ENCODE measurements around the gene ENTPD3.
"Not testable (repeated sequence)": the region's sequence is repeated elsewhere in the genome, so short reads cannot be mapped to it uniquely, and the experiment has no call there.

The ENTPD3 gene

DNA sequence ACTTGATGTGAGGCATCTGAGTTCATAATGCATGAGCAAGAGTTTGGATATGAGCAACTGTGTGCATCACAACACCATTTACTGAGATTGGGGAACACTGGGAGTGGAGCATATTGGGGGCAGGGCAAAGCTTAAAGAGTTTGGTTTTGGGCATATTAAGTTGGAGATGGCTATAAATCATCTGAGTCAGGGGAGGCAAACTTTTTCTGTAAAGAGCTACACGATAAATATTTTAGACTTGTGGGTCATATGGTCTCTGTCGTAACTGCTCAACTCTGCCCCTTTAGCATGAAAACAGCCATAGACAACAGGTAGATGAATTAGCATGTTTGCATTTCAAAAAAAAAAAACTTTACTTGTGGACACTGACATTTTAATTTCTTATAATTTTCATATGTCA, 20.0 kb downstream of the ENTPD3 start:
- DNase-seq (ENCODE audit: low read depth), result no peak

DNA sequence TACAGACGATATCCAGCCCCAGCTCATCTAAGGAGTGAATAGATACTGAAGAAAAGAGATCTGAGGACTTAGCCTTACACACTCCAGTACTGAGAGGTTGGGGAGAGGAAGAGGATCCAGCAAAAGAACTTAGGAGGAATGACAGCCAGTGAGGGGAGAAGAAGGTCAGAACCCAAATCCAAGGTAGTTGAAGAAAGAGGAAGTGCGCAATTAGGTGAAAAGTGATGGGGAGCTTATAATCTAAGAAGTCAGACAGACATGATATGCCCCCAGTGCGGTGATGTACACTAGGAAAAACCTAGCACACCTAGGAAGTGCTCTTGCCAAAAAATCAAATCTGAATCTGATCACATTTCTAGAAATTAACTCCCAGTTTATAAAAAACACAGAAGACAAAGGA, 20.6 kb downstream of the ENTPD3 start:
- no peak for DNase-seq (ENCODE audit: low read depth)

DNA sequence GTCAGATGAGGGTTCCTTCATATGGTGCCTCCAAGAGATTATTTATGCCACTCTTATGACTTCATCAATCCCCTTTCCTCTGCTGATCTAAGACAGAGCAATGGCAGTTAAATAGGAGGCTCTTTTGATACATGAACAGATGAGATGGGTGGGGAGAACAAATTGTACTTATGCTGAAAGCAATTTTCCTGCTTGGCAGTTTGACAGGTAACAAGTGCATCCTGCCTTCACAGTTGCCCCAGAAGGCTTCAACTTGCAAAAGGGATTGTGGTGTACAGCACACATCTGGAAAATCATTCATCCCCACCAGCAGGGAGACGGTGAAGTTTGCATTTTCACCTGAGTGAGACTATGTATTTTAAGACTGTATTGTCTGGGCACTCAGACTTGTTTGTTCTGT, 27.3 kb downstream of the ENTPD3 start:
- no peak for DNase-seq (ENCODE audit: low read depth)

- no peak for DNase-seq (ENCODE audit: low read depth)
These were observed 31.0 kb downstream of the ENTPD3 start for GRCh38 chr3:40417845-40418543.

- DNase-seq (ENCODE audit: low read depth), result no peak
These were observed 35.9 kb downstream of the ENTPD3 start for GRCh38 chr3:40422861-40423260.

GRCh38 chr3:40427045-40427669, 40.2 kb downstream of the ENTPD3 start:
- no peak for DNase-seq (ENCODE audit: low read depth)

- DNase-seq (ENCODE audit: low read depth), result no peak
These were observed 45.8 kb downstream of the ENTPD3 start for GRCh38 chr3:40432793-40433192.

GRCh38 chr3:40437889-40438288, 50.9 kb downstream of the ENTPD3 start:
- DNase-seq (ENCODE audit: low read depth), result no peak

GRCh38 chr3:40445062-40445461, 58.1 kb downstream of the ENTPD3 start:
- no peak for DNase-seq (ENCODE audit: low read depth)

GRCh38 chr3:40445880-40446279, 58.9 kb downstream of the ENTPD3 start:
- DNase-seq (ENCODE audit: low read depth), result no peak

DNA sequence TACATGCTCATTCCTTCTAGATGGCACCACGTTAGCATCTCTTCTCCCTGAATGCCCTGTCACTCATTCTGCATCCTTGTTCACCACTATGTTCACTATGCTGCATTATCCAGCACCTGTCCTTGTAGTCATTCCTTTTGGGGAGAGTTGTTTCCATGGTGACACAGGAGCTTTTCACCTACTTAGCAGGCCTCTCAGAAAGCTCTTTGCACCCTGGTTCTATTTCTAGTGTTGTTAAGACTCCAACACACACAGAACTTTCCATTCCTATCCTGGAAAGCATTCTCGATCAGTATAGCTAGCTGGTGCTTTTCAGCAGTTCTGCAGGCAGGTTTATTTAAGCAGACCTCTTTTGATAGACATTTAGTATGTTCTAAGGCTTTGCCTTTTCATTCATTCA, 63.5 kb downstream of the ENTPD3 start:
- DNase-seq (ENCODE audit: low read depth), result no peak

DNA sequence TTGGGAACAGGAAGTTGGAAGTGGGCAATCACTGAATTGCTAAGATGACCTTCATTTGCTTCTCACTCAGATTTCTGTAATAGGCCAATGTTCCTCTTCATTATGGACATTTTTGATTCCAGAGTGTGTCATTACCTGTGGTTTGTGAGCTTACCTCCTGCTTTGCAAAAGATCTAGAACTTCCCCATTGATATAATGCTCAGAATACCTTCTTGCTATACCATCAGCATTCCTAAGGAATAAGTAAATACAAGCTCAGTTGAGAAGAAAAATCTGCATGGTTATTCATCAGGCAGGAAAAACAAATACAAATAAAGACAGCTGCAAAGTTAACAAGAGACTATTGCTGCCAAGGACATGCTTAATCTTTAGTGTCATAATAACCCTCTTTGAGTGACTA, 64.6 kb downstream of the ENTPD3 start:
- no peak for DNase-seq (ENCODE audit: low read depth)

- DNase-seq (ENCODE audit: low read depth), result no peak
These were observed 65.1 kb downstream of the ENTPD3 start for GRCh38 chr3:40452057-40452456.

DNA sequence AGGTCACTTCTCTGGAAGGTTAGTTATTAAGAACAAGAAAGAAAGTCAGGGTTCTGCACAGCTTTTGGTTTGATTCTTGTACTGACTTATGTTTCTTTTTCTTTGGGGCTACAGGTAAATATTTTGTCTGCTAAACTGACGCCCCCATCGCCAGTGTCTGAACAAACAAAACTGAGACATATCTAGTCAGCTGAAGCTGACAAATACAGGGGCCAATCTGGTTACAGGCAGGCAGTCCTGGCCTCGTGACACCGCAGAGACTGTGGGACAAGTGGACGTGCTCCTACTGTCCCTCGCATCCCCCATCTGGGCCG, 65.5 kb downstream of the ENTPD3 start:
- no peak for DNase-seq (ENCODE audit: low read depth)

DNA sequence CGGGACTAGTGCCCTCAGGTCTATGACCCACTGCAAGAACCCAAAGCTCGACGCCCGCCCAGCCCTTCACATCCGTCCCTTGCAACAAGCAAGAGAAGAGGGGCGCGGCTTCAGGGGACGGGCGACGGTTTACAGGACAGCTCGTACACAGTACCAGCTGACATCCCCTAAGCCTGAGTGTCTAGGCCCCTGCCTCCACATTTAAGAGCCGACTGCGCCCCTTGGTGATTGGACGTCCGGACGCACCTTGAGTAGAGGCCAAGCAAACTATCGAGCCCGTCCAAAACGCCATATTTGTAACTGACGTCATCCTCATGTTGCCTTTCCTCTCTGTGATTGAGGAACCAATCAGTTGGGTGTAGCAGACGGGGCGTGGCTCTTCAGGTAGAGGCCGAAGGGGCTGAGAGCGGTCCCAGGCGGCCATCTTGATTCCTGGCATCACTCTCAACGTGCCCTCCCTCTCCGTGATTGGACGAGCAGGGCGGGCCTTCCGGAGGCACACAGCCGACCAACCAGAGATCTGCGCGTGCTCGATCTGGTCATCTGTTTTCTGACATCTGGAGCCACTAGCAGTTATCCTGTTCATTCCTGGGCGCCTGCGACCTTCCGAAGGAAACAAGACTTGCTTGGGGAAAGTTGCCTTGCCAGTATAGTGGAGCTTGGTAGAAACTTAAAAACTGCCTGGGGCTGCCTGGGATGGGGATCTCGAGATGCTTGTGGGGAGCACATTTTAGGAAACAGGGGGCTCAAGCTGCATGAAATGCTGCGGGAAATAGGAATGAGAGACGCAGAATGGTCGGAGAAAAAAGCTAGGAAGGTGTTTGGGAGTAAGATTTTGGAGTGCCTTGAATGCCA, 66.1 kb downstream of the ENTPD3 start:
- peak; percentile 95 for DNase-seq (ENCODE audit: low read depth)

GRCh38 chr3:40453933-40454332, 66.9 kb downstream of the ENTPD3 start:
- DNase-seq (ENCODE audit: low read depth), result no peak

GRCh38 chr3:40455328-40455727, 68.3 kb downstream of the ENTPD3 start:
- no peak for DNase-seq (ENCODE audit: low read depth)

DNA sequence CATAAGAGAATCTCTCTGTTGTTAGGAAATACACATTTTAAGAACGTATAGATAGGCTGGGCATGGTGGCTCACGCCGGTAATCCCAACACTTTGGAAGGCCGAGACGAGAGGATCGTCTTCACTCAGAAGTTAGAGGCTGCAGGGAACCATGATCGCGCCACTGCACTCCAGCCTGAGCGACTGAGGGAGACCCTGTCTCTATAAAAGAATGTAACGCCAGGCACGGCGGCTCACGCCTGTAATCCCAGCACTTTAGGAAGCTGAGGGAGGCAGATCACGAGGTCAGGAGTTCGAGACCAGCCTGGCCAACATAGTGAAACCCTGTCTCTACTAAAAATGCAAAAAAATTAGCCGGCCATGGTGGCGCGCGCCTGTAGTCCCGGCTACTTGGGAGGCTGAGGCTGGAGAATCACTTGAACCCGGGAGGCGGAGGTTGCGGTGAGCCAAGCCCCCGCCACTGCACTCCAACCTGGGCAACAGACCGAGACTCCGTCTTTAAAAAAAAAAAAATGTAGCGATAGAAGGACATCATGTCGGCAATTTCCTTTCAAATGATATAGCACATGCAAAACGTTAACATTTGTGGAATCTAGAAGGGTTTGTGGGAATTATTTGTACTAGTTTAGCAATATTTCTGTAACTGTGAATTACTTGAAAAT, 69.4 kb downstream of the ENTPD3 start:
- DNase-seq (ENCODE audit: low read depth), result no peak

GRCh38 chr3:40456940-40457823, 70.2 kb downstream of the ENTPD3 start, which contains the start of gene RPL14:
Gene RPL14 (plus strand): TSS chr3:40457339. CDS start chr3:40457472, 133 bp downstream.
- DNase-seq (ENCODE audit: low read depth), result peak; percentile 82

- no peak for DNase-seq (ENCODE audit: low read depth)
These were observed 71.5 kb downstream of the ENTPD3 start for GRCh38 chr3:40458473-40458872.

- DNase-seq (ENCODE audit: low read depth), result not testable (repeated sequence)
These were observed 73.5 kb downstream of the ENTPD3 start for GRCh38 chr3:40460481-40460880.

- no peak for DNase-seq (ENCODE audit: low read depth)
These were observed 74.2 kb downstream of the ENTPD3 start for GRCh38 chr3:40461161-40461560.
